CD4-positive, alpha-beta T cell treated with Interleukin-17A for 4 hours (primary cell): Measurements from ENCODE around the gene TMEM131.
"Not testable (repeated sequence)": the region's sequence is repeated elsewhere in the genome, so short reads cannot be mapped to it uniquely, and the experiment has no call there.

Source experiments
- DNase-seq: peaks from one replicate; pipeline ENCODE4 v3.0.0-alpha.2; 2020; ENCODE audit warnings: mixed read lengths

The TMEM131 gene

DNA sequence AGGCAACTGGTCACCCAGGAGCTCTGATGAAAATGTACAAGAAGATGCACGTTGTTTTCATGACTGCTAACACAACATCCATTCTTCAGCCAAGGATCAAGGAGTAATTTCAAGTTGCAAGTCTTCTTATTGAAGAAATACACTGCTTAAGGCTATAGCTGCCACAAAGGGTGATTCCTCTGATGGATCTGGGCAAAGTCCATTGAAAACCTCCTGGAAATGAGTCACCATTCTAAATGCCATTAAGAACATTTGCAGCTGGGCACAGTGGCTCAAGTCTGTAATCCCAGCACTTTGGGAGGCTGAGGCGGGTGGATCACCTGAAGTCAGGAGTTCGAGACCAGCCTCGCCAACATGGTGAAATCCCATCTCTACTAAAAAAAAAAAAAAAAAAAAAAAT, 142.7 kb downstream of the TMEM131 start:
- not testable (repeated sequence) for DNase-seq

- DNase-seq, result no peak
Measured at GRCh38 chr2:97851172-97851571, 144.6 kb downstream of the TMEM131 start.

- no peak for DNase-seq
Measured at GRCh38 chr2:97849881-97850528, 145.7 kb downstream of the TMEM131 start.

- DNase-seq, result no peak
Measured at GRCh38 chr2:97848306-97848705, 147.4 kb downstream of the TMEM131 start.

DNA sequence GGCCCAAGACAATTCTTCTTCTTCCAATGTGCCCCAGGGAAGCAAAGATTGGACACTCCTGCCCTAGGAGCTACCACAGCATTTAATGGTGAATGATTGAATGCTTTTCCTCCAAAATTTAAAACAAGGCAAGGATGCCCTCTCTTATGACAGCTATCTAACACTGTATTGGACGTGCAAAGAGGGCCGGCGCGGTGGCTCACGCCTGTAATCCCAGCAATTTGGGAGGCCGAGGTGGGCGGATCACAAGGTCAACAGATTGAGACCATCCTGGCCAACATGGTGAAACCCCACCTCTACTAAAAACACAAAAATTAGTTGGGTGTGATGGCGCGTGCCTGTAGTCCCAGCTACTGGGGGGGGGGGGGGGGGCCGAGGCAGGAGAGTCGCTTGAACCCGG, 149.0 kb downstream of the TMEM131 start:
- not testable (repeated sequence) for DNase-seq

DNA sequence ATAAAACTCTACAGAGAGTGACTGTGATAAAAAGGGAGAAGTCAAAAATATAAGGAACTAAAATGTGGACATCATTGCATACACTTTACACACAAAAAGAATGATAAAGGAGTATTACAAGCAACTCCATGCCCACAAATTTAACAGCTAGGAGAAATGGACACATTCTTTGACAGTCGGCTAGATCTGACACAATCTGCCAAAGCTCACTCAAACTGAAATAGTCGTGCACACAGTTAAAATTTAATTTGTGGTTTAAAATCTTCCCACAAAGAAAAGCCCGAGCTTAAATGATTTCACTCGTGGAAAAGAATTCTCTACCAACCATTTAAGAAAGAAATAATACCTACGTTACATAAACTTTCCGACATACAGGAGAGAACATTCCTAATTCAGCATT, 149.9 kb downstream of the TMEM131 start:
- no peak for DNase-seq

- DNase-seq, result no peak
Measured at GRCh38 chr2:97845133-97845532, 150.6 kb downstream of the TMEM131 start.

DNA sequence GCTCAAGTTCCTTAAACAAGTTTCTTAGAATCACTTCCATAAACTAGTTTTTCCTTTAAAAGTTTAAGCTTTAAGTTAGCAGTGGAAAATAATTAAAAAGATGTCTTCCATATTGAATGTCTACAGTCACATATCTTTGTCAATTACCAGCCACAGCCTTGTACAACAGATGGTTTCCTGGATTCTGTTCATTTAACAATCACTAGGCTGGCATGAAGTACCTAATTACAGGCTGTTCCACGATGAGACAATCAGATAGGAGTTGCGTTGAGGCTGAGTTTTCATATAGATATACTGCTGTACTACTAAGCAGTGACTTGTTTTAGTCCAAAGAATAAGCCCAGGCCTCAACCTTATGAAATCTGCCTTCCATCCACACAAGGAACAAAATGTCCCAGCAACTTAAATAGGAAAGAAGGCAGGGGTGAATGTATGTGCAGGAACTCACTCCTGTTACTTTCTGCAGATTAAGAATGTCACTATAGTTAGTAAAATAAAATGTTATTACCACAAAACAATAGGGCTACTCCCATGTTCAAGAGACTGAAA, 151.4 kb downstream of the TMEM131 start:
- DNase-seq, result no peak

DNA sequence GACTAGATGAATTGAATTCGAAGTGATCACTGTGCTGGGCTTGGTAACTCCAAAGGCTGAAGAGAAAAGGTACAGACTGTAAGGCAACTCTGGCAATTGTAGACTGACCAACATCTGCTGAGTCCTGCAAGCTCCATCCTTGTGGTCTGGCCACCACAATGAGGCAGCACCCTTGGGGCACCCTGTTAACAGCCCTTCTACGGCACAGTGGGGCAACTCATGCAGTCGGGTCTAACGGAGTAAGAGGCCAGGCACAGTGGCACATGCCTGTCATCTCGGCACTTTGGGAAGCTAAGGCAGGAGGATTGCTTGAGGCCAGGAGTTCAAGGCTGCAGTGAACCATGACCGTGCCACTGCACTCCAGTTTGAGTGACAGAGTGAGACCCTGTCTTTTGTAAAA, 155.6 kb downstream of the TMEM131 start:
- no peak for DNase-seq

DNA sequence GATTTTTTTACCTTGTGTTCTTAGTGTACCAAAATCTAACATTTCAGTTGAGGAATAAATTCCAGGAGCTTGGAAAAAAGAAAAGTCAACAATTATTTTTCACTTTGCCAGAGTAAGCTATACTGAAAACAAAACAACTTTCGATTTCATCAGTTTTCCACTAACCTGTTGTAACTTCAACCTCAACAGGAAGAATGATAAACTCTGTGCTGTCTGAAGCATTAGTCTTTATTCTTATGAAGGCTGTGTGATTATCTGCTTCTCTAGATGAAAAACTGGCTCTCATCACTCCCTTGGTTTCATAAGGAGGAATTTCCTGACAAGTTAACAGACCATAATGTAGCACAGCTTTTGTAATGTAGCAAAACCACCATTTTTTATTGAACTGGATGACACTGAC, 161.1 kb downstream of the TMEM131 start:
- DNase-seq, result no peak

- DNase-seq, result no peak
Measured at GRCh38 chr2:97831121-97831520, 164.6 kb downstream of the TMEM131 start.

GRCh38 chr2:97829255-97829654, 166.5 kb downstream of the TMEM131 start:
- DNase-seq, result not testable (repeated sequence)

DNA sequence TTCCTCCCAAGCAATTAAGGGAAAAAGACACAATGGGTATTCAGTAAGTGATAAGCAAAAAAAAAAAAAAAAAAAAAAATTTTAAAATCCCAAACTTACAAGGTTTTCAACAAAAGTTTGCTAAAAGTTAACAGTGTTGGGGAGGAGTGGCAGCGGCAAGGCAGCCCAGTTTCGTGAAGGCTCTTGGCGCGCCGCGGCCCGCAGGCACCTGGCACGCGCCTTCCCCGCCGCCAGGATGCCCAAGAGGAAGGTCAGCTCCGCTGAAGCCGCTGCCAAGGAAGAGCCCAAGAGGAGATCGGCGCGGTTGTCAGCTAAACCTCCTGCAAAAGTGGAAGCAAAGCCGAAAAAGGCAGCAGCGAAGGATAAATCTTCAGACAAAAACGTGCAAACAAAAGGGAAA, 168.7 kb downstream of the TMEM131 start:
- DNase-seq, result not testable (repeated sequence)

DNA sequence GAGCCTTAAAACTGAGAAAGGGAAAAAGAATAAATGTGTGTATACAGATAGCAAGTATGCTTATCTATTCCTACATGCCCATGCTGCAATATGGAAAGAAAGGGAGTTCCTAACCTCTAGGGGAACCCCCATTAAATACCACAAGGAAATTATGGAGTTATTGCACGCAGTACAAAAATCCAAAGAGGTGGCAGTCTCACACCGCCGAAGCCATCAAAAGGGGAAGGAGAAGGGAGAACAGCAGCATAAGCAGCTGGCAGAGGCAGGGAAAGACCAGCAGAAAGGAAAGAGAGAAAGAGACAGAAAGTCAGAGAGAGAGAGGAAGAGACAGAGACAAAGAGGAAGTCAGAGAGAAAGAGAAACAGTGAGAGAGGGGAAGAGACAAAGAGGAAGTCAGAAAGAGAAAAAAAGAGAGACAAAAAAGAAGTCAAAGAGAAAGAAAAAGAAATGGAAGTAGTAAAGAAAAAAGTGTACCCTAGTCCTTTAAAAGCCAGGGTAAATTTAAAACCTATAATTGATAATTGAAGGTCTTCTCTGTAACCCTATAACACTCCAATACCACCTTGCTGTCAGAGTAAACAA, 169.4 kb downstream of the TMEM131 start:
- not testable (repeated sequence) for DNase-seq

GRCh38 chr2:97824011-97824410, 171.7 kb downstream of the TMEM131 start:
- DNase-seq, result not testable (repeated sequence)

- not testable (repeated sequence) for DNase-seq
Measured at GRCh38 chr2:97821862-97822261, 173.9 kb downstream of the TMEM131 start.

- no peak for DNase-seq
Measured at GRCh38 chr2:97819754-97820153, 176.0 kb downstream of the TMEM131 start.

DNA sequence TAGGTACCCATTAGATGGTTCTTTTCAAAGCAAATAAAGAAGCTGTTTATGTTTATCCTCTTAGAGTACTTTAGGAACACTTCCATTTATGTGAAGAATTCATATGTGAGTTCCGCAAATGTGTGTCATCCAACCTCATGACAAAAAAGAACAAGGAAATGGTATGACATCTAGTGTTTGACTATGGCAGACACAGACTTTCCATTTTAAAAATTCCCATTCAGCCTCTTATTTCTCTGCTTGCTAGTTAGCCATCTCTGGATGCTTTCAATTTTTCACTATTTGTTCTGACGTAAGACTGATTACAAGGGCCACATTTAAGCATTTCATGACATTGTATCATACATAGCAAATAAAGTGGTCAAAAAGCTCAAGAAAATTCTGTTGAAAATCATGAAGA, 179.3 kb downstream of the TMEM131 start:
- DNase-seq, result no peak

DNA sequence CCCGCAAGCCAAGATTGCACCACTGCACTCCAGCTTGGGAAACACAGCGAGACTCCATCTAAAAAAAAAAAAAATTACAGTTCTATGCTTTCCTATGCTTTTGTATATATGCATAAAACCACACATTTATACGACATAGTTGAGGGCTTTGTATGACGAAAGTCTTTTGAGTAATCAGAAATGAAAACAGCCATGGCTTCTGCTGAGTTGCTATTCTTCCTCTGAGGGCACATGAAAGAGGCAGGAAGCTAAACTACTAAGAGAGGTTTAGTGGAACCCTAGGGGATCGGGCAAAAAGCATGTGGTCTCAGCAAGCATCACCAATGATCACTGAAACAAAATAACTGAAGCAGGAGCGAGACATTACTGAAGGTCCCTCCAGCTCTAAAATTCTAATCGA, 182.8 kb downstream of the TMEM131 start:
- no peak for DNase-seq

DNA sequence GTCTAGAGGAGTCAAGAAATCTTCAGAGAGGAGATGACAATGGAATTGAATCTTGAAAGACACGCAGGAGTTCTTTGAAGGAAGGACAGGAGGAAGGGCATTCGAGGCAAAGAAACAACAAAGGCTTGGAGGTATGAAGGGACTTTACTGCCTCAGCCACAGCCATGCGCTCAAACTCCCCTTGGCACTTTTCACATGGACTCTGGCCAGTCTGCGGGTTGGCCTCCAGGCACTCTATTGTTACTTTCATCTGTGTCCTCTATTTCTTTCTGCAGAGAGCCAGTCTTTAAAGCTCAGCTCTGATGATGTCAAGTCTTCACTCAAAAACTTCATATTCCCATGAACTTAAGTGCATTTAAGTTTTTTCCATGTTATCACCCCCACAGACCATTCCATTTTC, 186.9 kb downstream of the TMEM131 start:
- no peak for DNase-seq

- peak; percentile 81 for DNase-seq
Measured at GRCh38 chr2:97806738-97807618, 188.8 kb downstream of the TMEM131 start.

- DNase-seq, result no peak
Measured at GRCh38 chr2:97805776-97806175, 190.0 kb downstream of the TMEM131 start.

- no peak for DNase-seq
Measured at GRCh38 chr2:97801028-97801427, 194.7 kb downstream of the TMEM131 start.

DNA sequence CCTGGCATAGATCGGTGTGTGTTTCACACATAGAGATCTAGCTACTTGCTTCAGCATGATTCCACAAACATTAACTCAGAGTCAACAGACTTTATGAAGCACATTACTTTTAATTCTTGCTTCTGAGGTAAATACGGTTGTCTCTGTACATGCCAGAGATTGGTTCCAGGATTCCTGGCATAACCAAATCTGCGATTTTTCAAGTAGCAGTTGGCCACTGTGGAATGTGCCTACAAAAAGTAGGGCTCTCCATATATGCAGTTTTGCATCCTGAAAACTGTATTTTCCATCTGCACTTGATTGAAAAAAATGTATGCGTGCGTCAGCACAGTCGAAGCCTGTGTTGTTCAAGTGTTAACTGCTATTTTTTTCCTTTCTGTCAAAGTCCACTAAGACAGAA, 197.3 kb downstream of the TMEM131 start:
- DNase-seq, result no peak
